ENCODE data around the gene SLC24A3. TPM values are rescaled to one million over a fixed set of nuclear protein-coding genes. Genes with fewer than 3 reads are reported as not detected.

SLC24A3 gene
- total RNA-seq, 2 experiments from 2014 or later = not detected

GRCh38 chr20:19392344-19393130 lies 180.1 kb downstream of the SLC24A3 start:
- Histone ChIP-seq H3K27ac (ENCODE audit: low read depth, low read length, poor library complexity, severe bottlenecking) (no peak overlapping the region), H4K20me1 (ENCODE audit: insufficient read depth, low read length) (no peaks in the 10 kb centered on the region), H3K4me3 (ENCODE audit: low read depth, low read length, poor library complexity, severe bottlenecking) (no peak overlapping the region), H2AFZ (ENCODE audit: low read length) (no peak overlapping the region), H3K36me3 (ENCODE audit: insufficient read depth, low read length) (no peaks in the 10 kb centered on the region), H3K9me2 (ENCODE audit: insufficient read depth, low read length) (no peaks in the 10 kb centered on the region), H3K4me2 (ENCODE audit: low read length) (no peak overlapping the region), H3K79me2 (ENCODE audit: insufficient read depth, low read depth, low read length) (no peaks in the 10 kb centered on the region), H3K4me1 (ENCODE audit: insufficient read depth, low read length, poor library complexity, severe bottlenecking) (no peaks in the 10 kb centered on the region), H3K9me3 (ENCODE audit: low read length) (no peaks in the 10 kb centered on the region)
- BruUV-seq (replicated peaks) = no TSS peak
- no peak for DNase-seq (ENCODE audit: low spot score)
- ChIA-PET CTCF (ENCODE audit: unreplicated experiment) (no interaction called here), POLR2A (no interaction called here)
- no peak for TF ChIP-seq EZH2phosphoT487 (IDR thresholded peaks at IDR 0.05; ENCODE audit: borderline replicate concordance, low read depth, low read length)
- TF ChIP-seq, protein P1, sequence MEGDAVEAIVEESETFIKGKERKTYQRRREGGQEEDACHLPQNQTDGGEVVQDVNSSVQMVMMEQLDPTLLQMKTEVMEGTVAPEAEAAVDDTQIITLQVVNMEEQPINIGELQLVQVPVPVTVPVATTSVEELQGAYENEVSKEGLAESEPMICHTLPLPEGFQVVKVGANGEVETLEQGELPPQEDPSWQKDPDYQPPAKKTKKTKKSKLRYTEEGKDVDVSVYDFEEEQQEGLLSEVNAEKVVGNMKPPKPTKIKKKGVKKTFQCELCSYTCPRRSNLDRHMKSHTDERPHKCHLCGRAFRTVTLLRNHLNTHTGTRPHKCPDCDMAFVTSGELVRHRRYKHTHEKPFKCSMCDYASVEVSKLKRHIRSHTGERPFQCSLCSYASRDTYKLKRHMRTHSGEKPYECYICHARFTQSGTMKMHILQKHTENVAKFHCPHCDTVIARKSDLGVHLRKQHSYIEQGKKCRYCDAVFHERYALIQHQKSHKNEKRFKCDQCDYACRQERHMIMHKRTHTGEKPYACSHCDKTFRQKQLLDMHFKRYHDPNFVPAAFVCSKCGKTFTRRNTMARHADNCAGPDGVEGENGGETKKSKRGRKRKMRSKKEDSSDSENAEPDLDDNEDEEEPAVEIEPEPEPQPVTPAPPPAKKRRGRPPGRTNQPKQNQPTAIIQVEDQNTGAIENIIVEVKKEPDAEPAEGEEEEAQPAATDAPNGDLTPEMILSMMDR (conservative IDR thresholded peaks at IDR 0.05; ENCODE audit: low read length) = no peak
- intact Hi-C loops (cut with micrococcal nuclease; ENCODE audit: unreplicated experiment) = no loop called here

GRCh38 chr20:19396460-19397081 lies 184.1 kb downstream of the SLC24A3 start:
- Histone ChIP-seq H3K4me2 (ENCODE audit: low read length) (no peak overlapping the region), H3K27ac (ENCODE audit: low read depth, low read length, poor library complexity, severe bottlenecking) (no peak overlapping the region), H3K79me2 (ENCODE audit: insufficient read depth, low read depth, low read length) (no peaks in the 10 kb centered on the region), H3K4me1 (ENCODE audit: insufficient read depth, low read length, poor library complexity, severe bottlenecking) (no peaks in the 10 kb centered on the region), H4K20me1 (ENCODE audit: insufficient read depth, low read length) (no peaks in the 10 kb centered on the region), H3K9me3 (ENCODE audit: low read length) (peaks cover 7% of the 10 kb centered on the region; the same call in 1 of the 2 replicates), H2AFZ (ENCODE audit: low read length) (no peak overlapping the region), H3K9me2 (ENCODE audit: insufficient read depth, low read length) (no peaks in the 10 kb centered on the region), H3K4me3 (ENCODE audit: low read depth, low read length, poor library complexity, severe bottlenecking) (no peak overlapping the region), H3K36me3 (ENCODE audit: insufficient read depth, low read length) (no peaks in the 10 kb centered on the region)
- BruUV-seq (replicated peaks) = no TSS peak
- POLR2A ChIA-PET = interaction anchor here (0.8 kb wide), 1 partner anchor 488 kb away, joined by 3 read pairs; no protein-coding TSS in a partner anchor
- intact Hi-C loops (cut with micrococcal nuclease; ENCODE audit: unreplicated experiment) = no loop called here
- DNase-seq (ENCODE audit: low spot score) = no peak
- CTCF ChIA-PET (ENCODE audit: unreplicated experiment) = no interaction called here
- no peak for TF ChIP-seq EZH2phosphoT487 (IDR thresholded peaks at IDR 0.05; ENCODE audit: borderline replicate concordance, low read depth, low read length)
- TF ChIP-seq, protein P1 (conservative IDR thresholded peaks at IDR 0.05; ENCODE audit: low read length) = no peak

GRCh38 chr20:19397226-19397625 lies 184.8 kb downstream of the SLC24A3 start:
- POLR2A ChIA-PET = interaction anchor here (0.6 kb wide), 1 partner anchor 930 kb away, joined by 4 read pairs; no protein-coding TSS in a partner anchor
- intact Hi-C loops (cut with micrococcal nuclease; ENCODE audit: unreplicated experiment) = no loop called here
- no peak for DNase-seq (ENCODE audit: low spot score)
- Histone ChIP-seq H3K4me3 (ENCODE audit: low read depth, low read length, poor library complexity, severe bottlenecking) (no peak overlapping the region), H4K20me1 (ENCODE audit: insufficient read depth, low read length) (no peaks in the 10 kb centered on the region), H2AFZ (ENCODE audit: low read length) (no peak overlapping the region), H3K27ac (ENCODE audit: low read depth, low read length, poor library complexity, severe bottlenecking) (no peak overlapping the region), H3K36me3 (ENCODE audit: insufficient read depth, low read length) (no peaks in the 10 kb centered on the region), H3K4me2 (ENCODE audit: low read length) (no peak overlapping the region), H3K9me2 (ENCODE audit: insufficient read depth, low read length) (no peaks in the 10 kb centered on the region), H3K9me3 (ENCODE audit: low read length) (peaks cover 7% of the 10 kb centered on the region; the same call in 1 of the 2 replicates), H3K4me1 (ENCODE audit: insufficient read depth, low read length, poor library complexity, severe bottlenecking) (no peaks in the 10 kb centered on the region), H3K79me2 (ENCODE audit: insufficient read depth, low read depth, low read length) (no peaks in the 10 kb centered on the region)
- BruUV-seq (replicated peaks) = no TSS peak
- TF ChIP-seq, protein P1 (conservative IDR thresholded peaks at IDR 0.05; ENCODE audit: low read length) = no peak
- no peak for TF ChIP-seq EZH2phosphoT487 (IDR thresholded peaks at IDR 0.05; ENCODE audit: borderline replicate concordance, low read depth, low read length)
- CTCF ChIA-PET (ENCODE audit: unreplicated experiment) = no interaction called here

All from OCI-LY7 (cell line).